Measurements from ENCODE around the gene NFIA.

NFIA gene

GRCh38 chr1:61348025-61348665, 265.8 kb downstream of the NFIA start:
- DNase-seq: no peak

- no peak for DNase-seq
These were observed 270.6 kb downstream of the NFIA start for GRCh38 chr1:61352845-61353435.

GRCh38 chr1:61353797-61354406, 271.5 kb downstream of the NFIA start:
- DNase-seq: no peak

- no peak for DNase-seq
These were observed 273.7 kb downstream of the NFIA start for GRCh38 chr1:61356016-61356415.

- DNase-seq: no peak
These were observed 274.6 kb downstream of the NFIA start for GRCh38 chr1:61356995-61357394.

- no peak for DNase-seq
These were observed 275.2 kb downstream of the NFIA start for GRCh38 chr1:61357539-61357938.

GRCh38 chr1:61358770-61359455, 276.6 kb downstream of the NFIA start:
- DNase-seq: no peak

GRCh38 chr1:61361931-61362330, 279.6 kb downstream of the NFIA start:
- DNase-seq: no peak

GRCh38 chr1:61362351-61362750, 280.0 kb downstream of the NFIA start:
- no peak for DNase-seq

- no peak for DNase-seq
These were observed 286.0 kb downstream of the NFIA start for GRCh38 chr1:61368366-61368765.

- no peak for DNase-seq
These were observed 286.5 kb downstream of the NFIA start for GRCh38 chr1:61368876-61369275.

- no peak for DNase-seq
These were observed 288.0 kb downstream of the NFIA start for GRCh38 chr1:61370177-61370912.

- no peak for DNase-seq
These were observed 288.5 kb downstream of the NFIA start for GRCh38 chr1:61370913-61371279.

- no peak for DNase-seq
These were observed 290.6 kb downstream of the NFIA start for GRCh38 chr1:61372944-61373343.

- no peak for DNase-seq
These were observed 291.8 kb downstream of the NFIA start for GRCh38 chr1:61374156-61374555.

- DNase-seq: no peak
These were observed 292.9 kb downstream of the NFIA start for GRCh38 chr1:61375082-61375880.

GRCh38 chr1:61376151-61376550, 293.8 kb downstream of the NFIA start:
- no peak for DNase-seq

GRCh38 chr1:61377242-61377958, 295.0 kb downstream of the NFIA start:
- DNase-seq: no peak

GRCh38 chr1:61378494-61379180, 296.3 kb downstream of the NFIA start:
- no peak for DNase-seq

- no peak for DNase-seq
These were observed 297.3 kb downstream of the NFIA start for GRCh38 chr1:61379693-61380092.

- no peak for DNase-seq
These were observed 298.2 kb downstream of the NFIA start for GRCh38 chr1:61380561-61380960.
